Psoas muscle (tissue), 8 donors: ENCODE measurements around the gene ADGRB2. TPM values are rescaled to one million over a fixed set of nuclear protein-coding genes. Genes with fewer than 3 reads are reported as not detected.

Experiments used
- ATAC-seq, 4 donors: fragments of 200-7000 bp; cut with Tn5 transposase; one replicate each; pipeline ENCODE4 v1.9.1; 2020; ENCODE audit warnings: moderate library complexity in 3 of 4, mild to moderate bottlenecking in 2 of 4
- DNase-seq, 2 donors: peaks; one replicate each; pipeline ENCODE4 v3.0.0-alpha.2; 2020
- H3K27ac ChIP-seq: fragments of 200-600 bp; one replicate; pipeline ENCODE4 v1.8.0; 2022
- H3K27me3 ChIP-seq, 3 donors: fragments of 200-600 bp in 1 of 3; one replicate each; pipeline versions ENCODE4 v1.6.1 to v1.8.0; 2013 to 2022; ENCODE audit warnings: low read length in 2 of 3, mild to moderate bottlenecking in 2 of 3, moderate library complexity in 1 of 3; ENCODE audit not compliant: insufficient read depth in 3 of 3
- H3K36me3 ChIP-seq, 2 donors: fragments of 200-600 bp in 1 of 2; one replicate each; pipeline versions ENCODE4 v1.6.1 to v1.8.0; 2013 to 2022; ENCODE audit warnings: low read depth in 1 of 2, mild to moderate bottlenecking in 1 of 2, moderate library complexity in 1 of 2; ENCODE audit not compliant: insufficient read depth in 1 of 2
- H3K4me1 ChIP-seq: fragments of 200-600 bp; one replicate; pipeline ENCODE4 v1.8.0; 2022
- H3K4me3 ChIP-seq: fragments of 200-600 bp; one replicate; pipeline ENCODE4 v1.8.0; 2022; ENCODE audit warnings: mild to moderate bottlenecking
- H3K9me3 ChIP-seq: fragments of 200-600 bp; one replicate; pipeline ENCODE4 v1.8.0; 2022
- WGBS, 3 donors: extraction: QIAGEN DNeasy Blood & Tissue Kit; methylation state at CpG; one replicate each; pipeline versions ENCODE4 v1.1.6 to v1.1.7; 2013; 5-methylcytosine and 5-hydroxymethylcytosine counted together
- intact Hi-C, 2 donors: fragments of 100-400 bp; cut with DNase I; formaldehyde crosslinking; loops; one replicate each; pipeline versions ENCODE4 v1.11.0 to v1.14.2; 2022
- polyA plus RNA-seq, 3 donors: library from polyadenylated mRNA; stranded (reverse); fragments of 200-250 nt; gene quantifications; one replicate each; pipeline ENCODE4 v1.2.3, GENCODE V29; 2013
- total RNA-seq, 4 donors: library from RNA; stranded (reverse); fragmentation: NEBNext Ultra II Directional in 2 of 4; extraction: Animal tissue kit (Norgen Biotek cat#: 25700) in 2 of 4; gene quantifications; one replicate each; pipeline versions ENCODE4 v1.2.1 to v1.2.4, GENCODE V29; 2021 to 2023
- TF ChIP-seq, protein P1 (sequence below): fragments of 200-600 bp; IDR thresholded peaks from one replicate; pipeline ENCODE4 v1.8.0; 2022; ENCODE audit warnings: antibody characterized with exemption
- donor health status: healthy with polysubstance abuse.
- donor health status: DM: no; HTN: no; CAD: no; lungs with moderate emphysema.
- donor health status: Bipolar disorder and iron deficiency.
- donor health status: healthy.
- donor health status: DM: yes; HTN: yes; CAD: no.
- donor health status: DM: no; HTN: no; CAD: no.
- donor health status: DM: no; HTN: no; CAD: no.
- donor health status: DM: yes; HTN: yes; CAD: no.

The ADGRB2 gene
- total and polyA plus RNA-seq, 7 donors: 0.44 to 1.8 (median 0.73) TPM

DNA sequence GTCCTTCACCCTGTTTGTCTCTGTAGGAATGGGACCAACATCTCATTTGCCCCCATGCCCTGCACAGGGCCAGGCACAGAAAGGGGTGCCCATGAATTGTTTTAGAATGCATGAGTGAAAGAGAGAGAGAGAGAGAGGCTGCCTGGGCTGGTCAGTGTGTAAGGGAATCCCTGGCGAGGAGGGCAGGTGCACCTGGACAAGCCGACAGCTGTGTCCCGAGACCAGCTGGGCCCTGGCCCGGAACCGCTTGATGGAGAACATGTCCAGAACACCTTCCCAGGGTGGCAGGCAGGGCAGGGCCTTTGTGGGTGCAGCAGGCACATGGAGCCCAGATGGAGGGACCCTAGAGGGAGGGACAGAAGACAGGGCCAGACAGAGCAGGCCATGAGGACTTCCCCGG, 28.9 kb upstream of the ADGRB2 start:
- 67 to 83% (median 73%) methylated on average over 6 of the region's 6 CpGs for WGBS, 3 donors
- TF ChIP-seq, protein P1, sequence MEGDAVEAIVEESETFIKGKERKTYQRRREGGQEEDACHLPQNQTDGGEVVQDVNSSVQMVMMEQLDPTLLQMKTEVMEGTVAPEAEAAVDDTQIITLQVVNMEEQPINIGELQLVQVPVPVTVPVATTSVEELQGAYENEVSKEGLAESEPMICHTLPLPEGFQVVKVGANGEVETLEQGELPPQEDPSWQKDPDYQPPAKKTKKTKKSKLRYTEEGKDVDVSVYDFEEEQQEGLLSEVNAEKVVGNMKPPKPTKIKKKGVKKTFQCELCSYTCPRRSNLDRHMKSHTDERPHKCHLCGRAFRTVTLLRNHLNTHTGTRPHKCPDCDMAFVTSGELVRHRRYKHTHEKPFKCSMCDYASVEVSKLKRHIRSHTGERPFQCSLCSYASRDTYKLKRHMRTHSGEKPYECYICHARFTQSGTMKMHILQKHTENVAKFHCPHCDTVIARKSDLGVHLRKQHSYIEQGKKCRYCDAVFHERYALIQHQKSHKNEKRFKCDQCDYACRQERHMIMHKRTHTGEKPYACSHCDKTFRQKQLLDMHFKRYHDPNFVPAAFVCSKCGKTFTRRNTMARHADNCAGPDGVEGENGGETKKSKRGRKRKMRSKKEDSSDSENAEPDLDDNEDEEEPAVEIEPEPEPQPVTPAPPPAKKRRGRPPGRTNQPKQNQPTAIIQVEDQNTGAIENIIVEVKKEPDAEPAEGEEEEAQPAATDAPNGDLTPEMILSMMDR: no peak

DNA sequence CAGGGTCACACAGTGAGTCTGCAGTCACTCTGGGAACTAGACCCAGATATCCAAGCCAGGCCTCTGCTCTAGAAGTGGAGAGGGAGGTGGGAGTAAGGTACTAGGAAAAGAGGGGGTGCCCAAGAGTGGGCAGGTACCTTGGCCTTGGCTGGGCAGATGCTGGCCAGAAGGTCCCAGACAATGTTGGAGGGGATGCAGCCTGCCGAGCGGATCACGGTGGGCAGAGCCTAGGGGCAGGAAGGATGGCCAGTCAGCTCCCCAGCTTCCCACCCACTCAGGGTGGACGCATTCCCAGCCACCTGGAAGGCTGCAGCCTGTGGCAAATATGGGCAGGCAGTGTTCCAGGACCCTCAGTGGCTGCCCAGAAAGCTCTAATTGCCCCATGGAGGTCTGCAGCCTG, 28.4 kb upstream of the ADGRB2 start:
- DNase-seq: peak in 1 of 2 donors; percentile 45
- no peak overlapping the region for H3K4me3 ChIP-seq
- intact Hi-C loops: loop anchor here in 1 of 2 donors (10.0 kb wide), 1 partner anchor 172 kb away; no protein-coding TSS in a partner anchor
- no peaks in the 10 kb centered on the region for H3K36me3 ChIP-seq
- ATAC-seq: no peak
- peaks cover 0 to under 1% (median 0%) of the 10 kb centered on the region in 3 donors for H3K27me3 ChIP-seq
- H3K9me3 ChIP-seq: no peaks in the 10 kb centered on the region
- no peak overlapping the region for H3K27ac ChIP-seq
- TF ChIP-seq, protein P1: no peak
- 45 to 55% (median 49%) methylated on average over 4 of the region's 4 CpGs for WGBS, 3 donors
- H3K4me1 ChIP-seq: peaks cover 4% of the 10 kb centered on the region

More for the DNA sequence above, 28.9 kb upstream of the ADGRB2 start:
- intact Hi-C loops: loop anchor here in 1 of 2 donors (10.0 kb wide), 1 partner anchor 172 kb away; no protein-coding TSS in a partner anchor
- ATAC-seq: no peak
- DNase-seq: peak in 1 of 2 donors; percentile 45
- Histone ChIP-seq H3K27ac (no peak overlapping the region), H3K4me3 (no peak overlapping the region), H3K36me3 (no peaks in the 10 kb centered on the region), H3K4me1 (peaks cover 4% of the 10 kb centered on the region), H3K27me3 (peaks cover 0 to 6% (median 0%) of the 10 kb centered on the region in 3 donors), H3K9me3 (no peaks in the 10 kb centered on the region)

DNA sequence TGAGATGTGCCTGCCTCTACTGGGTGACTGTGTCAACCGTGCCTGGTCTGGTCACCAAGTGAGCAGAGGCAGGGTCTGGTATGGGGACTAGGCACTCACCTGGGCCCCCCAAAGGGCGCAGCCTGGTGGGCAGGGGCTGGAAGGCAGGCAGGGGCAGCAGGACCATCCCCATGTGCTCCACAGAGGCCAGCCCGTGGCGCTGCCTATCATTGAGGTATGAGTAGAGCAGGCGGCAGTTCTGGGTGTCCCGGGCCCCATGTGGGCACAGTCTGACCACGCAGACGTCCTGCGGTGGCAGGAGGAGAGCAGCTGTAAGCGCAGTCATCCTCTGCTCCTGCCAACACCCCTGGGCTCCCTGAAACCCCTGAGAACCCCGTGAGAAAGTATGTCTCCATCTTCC, 28.0 kb upstream of the ADGRB2 start:
- H3K4me3 ChIP-seq: no peak overlapping the region
- DNase-seq (peak in 1 of 2 donors; percentile 41), ATAC-seq (no peak)
- no peaks in the 10 kb centered on the region for H3K27me3 ChIP-seq
- no peaks in the 10 kb centered on the region for H3K9me3 ChIP-seq
- peaks cover 4% of the 10 kb centered on the region for H3K4me1 ChIP-seq
- H3K27ac ChIP-seq: no peak overlapping the region
- 76 to 79% (median 79%) methylated on average over 11 of the region's 11 CpGs for WGBS, 3 donors
- TF ChIP-seq, protein P1: no peak
- intact Hi-C loops: loop anchor here in 1 of 2 donors (10.0 kb wide), 1 partner anchor 173 kb away; no protein-coding TSS in a partner anchor
- no peaks in the 10 kb centered on the region for H3K36me3 ChIP-seq

DNA sequence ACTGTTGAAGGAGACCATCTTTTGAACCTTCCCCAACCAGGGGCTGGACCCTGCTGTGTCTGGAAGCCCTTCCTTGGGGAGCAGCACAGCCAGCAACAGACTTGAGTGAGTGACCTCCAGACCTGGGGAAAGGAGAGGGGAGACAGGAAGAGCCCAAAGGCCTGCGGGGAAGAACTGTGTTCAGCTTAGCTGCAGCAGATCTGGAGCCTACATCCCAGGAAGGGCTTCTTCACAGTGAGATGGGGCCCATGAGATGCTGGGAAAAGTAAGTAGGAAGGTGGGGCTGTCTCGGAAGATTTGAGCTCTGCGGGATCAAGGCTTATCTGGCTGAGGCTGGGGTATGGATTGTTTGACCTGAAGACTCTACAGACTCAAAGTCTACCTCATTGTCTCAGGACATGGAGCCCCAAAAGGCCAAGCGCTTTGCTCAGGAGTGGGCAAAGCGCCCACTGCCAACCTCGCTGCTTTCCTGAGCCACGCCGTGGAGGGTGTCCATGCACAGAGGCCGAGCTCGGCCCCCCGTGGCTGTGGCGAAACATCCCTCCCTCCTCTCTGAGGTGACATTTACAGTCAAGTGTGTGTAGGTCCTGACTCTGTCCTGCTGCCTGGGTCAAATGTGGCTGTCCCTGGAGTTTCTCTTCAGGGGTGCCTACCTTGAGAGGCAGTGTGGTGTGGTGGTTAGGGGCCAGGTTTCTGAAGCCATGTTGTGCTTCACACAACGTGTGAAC, 27.2 kb upstream of the ADGRB2 start:
- no peaks in the 10 kb centered on the region for H3K27me3 ChIP-seq
- no peak overlapping the region for H3K27ac ChIP-seq
- DNase-seq: peak in 1 of 2 donors; percentile 23
- intact Hi-C loops: loop anchor here in 1 of 2 donors (10.0 kb wide), 1 partner anchor 174 kb away; no protein-coding TSS in a partner anchor
- TF ChIP-seq, protein P1: no peak
- WGBS, 3 donors: 85 to 87% (median 86%) methylated on average over 12 to 13 of the region's 13 CpGs
- no peaks in the 10 kb centered on the region for H3K36me3 ChIP-seq
- no peaks in the 10 kb centered on the region for H3K9me3 ChIP-seq
- no peak for ATAC-seq
- no peak overlapping the region for H3K4me3 ChIP-seq
- H3K4me1 ChIP-seq: peaks cover 4% of the 10 kb centered on the region
